Erythroblast (primary cell): ENCODE results near the gene FGF5.
"Not testable (repeated sequence)": the region's sequence is repeated elsewhere in the genome, so short reads cannot be mapped to it uniquely, and the experiment has no call there.

Experiments
- DNase-seq, 2 experiments: peaks; one replicate each; lab custom pipeline; 2025; lab: John Stamatoyannopoulos, UW
- GATA1 ChIP-seq: IDR thresholded peaks from 2 replicates; pipeline ENCODE4 v1.6.1; 2011; ENCODE audit warnings: low read depth, mild to moderate bottlenecking, control low read depth, low read length, moderate library complexity
- POLR2A ChIP-seq: IDR thresholded peaks from 2 replicates; pipeline ENCODE4 v1.6.1; 2011; ENCODE audit warnings: mild to moderate bottlenecking, low read length

The FGF5 gene

DNA sequence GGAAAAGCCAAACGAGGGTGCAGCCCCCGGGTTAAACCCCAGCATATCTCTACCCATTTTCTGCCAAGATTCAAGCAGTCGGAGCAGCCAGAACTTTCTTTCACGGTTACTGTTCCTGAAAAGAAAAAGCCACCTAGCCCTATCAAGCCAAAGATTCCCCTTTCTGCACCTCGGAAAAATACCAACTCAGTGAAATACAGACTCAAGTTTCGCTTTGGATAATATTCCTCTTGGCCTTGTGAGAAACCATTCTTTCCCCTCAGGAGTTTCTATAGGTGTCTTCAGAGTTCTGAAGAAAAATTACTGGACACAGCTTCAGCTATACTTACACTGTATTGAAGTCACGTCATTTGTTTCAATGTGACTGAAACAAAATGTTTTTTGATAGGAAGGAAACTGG is 20.0 kb downstream of the FGF5 start:
- no peak for DNase-seq
- no peak for TF ChIP-seq POLR2A
- no peak for TF ChIP-seq GATA1

- not testable (repeated sequence) for DNase-seq
Observed at GRCh38 chr4:80290665-80291064, 24.2 kb downstream of the FGF5 start.

DNA sequence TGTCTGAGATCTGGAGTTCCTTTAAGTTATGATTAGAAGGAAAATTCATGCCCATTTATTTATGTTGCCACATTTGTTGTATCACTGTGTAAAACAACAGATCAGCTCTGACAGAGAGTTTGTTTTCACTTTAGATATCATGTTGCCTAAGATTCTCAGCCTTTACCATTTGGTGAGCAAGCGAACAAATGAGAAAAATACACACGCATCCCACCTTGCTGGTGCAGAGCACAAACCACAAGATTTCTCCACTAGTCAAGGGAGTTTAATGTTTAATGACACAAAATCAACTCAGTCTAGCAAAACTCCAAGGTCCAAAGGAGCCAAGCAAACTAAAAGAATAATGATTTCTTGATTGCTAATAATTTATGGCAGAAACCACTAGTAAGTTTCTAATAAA is 27.7 kb downstream of the FGF5 start:
- no peak for DNase-seq
- no peak for TF ChIP-seq POLR2A
- no peak for TF ChIP-seq GATA1

DNA sequence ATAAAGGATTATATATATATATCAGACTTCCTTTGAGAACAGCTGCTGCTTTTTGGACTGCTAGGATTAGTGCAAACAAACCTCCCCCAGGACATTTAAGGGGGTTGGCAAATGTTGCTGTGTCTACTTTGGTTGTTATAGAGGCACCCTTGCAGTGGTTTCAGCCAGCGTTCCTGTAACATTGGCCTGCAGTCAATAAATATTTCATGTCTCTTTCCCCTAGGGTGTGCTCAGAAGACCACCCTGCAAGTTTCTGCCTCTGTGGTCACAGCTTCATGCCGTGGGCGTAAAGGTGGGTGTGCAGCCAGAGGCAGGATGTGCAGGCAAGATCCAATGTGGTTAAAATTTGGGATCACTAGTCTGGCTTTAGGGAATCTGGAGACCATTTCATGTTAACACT is 28.9 kb downstream of the FGF5 start:
- no peak for DNase-seq

GRCh38 chr4:80295826-80296225 is 29.4 kb downstream of the FGF5 start:
- no peak for DNase-seq
- TF ChIP-seq POLR2A (no peak), GATA1 (no peak)

More for the DNA sequence above, 28.9 kb downstream of the FGF5 start:
- TF ChIP-seq GATA1 (no peak), POLR2A (no peak)

DNA sequence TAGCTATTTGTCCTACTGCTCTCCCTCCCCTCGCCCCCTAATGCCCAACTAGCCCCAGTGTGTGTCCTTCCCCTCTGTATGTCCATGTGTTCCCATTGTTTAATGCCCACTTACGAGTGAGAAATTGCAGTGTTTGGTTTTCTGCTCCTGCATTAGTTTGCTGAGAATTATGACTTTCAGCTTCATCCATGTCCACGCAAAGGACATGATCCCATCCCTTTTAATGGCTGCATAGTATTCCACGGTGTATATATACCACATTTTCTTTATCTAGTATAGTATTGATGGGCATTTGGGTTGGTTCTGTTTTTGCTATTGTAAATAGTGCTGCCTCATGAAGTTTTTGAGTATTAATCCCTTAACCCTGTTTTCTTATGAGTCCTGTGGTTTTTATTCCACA is 35.4 kb downstream of the FGF5 start:
- no peak for DNase-seq

GRCh38 chr4:80302616-80303223 is 36.3 kb downstream of the FGF5 start:
- no peak for TF ChIP-seq POLR2A
- TF ChIP-seq GATA1, result no peak
- DNase-seq, result no peak

More for the DNA sequence above, 35.4 kb downstream of the FGF5 start:
- TF ChIP-seq POLR2A (no peak), GATA1 (no peak)

DNA sequence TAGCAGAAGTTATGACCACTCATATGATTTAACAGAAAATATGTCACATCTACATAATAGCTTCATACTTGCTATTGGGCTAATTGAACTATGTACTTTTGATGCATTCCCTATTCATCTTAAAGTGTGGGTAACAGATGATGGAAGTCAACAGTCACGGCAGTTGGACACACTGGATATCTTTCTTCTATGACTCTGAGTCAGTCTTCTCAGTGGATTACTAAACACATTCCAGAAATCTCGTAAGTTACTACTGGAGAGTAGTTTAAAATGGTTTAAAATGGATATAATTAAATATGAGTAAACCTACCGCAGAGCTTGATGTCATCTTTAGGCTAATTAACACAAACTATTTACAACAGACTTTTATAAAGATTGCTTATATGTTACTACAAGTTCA is 39.0 kb downstream of the FGF5 start:
- no peak for DNase-seq
- TF ChIP-seq POLR2A (no peak), GATA1 (no peak)

- no peak for TF ChIP-seq GATA1
- no peak for TF ChIP-seq POLR2A
- DNase-seq, result no peak
Observed at GRCh38 chr4:80306260-80306659, 39.8 kb downstream of the FGF5 start.

- DNase-seq, result no peak
- TF ChIP-seq GATA1 (no peak), POLR2A (no peak)
Observed at GRCh38 chr4:80307183-80307735, 40.8 kb downstream of the FGF5 start.

- DNase-seq, result no peak
- TF ChIP-seq GATA1 (no peak), POLR2A (no peak)
Observed at GRCh38 chr4:80307774-80308465, 41.5 kb downstream of the FGF5 start.

GRCh38 chr4:80308466-80308822 is 42.0 kb downstream of the FGF5 start:
- no peak for TF ChIP-seq GATA1
- no peak for TF ChIP-seq POLR2A
- no peak for DNase-seq

DNA sequence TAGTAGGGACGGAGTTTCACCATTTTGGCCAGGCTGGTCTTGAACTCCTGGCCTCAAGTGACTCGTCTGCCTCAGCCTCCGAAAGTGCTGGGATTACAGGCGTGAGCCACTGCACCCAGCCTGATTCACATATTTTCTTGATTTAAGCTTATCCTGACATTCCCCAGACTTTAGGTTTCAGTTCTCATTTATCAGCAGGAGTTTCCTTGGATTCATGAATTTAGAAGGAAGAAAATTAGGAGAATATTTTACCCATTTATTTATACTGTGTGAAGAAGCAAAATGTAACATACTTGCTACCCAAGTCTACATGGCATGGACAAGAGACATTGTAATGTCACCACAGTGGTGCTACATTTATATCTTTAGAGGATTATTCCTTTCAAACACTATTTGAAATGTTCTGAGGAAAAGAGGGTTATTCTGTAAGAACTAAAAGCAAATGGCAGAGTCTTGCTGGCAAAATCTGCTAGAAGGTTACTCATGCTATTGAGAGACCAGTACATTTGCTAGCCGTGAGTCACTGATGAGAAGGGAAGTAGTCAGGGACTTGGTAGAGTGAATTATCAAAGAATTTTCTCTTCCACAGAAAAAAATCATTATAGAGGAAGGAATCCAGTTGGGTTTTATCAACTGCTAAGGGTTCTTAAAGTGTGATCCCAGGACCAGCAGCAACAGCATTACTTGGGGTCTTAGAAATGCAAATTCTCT is 43.0 kb downstream of the FGF5 start:
- DNase-seq, result no peak
- no peak for TF ChIP-seq GATA1
- TF ChIP-seq POLR2A, result no peak

GRCh38 chr4:80311130-80311529 is 44.7 kb downstream of the FGF5 start:
- no peak for DNase-seq
- TF ChIP-seq GATA1 (no peak), POLR2A (no peak)
